Suprapubic skin (tissue), 4 donors: Measurements from ENCODE around the gene MRPL27. TPM values are rescaled to one million over a fixed set of nuclear protein-coding genes. Genes with fewer than 3 reads are reported as not detected.
A peak's percentile ranks its signal among the peaks of the same experiment; 100 is the strongest.

Experiments used
- DNase-seq, 2 donors: peaks; one replicate each; pipeline ENCODE4 v3.0.0-alpha.2; 2019; ENCODE audit warnings: low spot score in 2 of 2
- H3K27ac ChIP-seq: fragments of 200-600 bp; sonication (generic); one replicate; pipeline ENCODE4 v1.5.1; 2019
- H3K27me3 ChIP-seq: fragments of 200-600 bp; sonication (generic); one replicate; pipeline ENCODE4 v1.5.1; 2019
- H3K36me3 ChIP-seq: fragments of 200-600 bp; sonication (generic); one replicate; pipeline ENCODE4 v1.5.1; 2019
- H3K4me1 ChIP-seq: fragments of 200-600 bp; sonication (generic); one replicate; pipeline ENCODE4 v1.5.1; 2019
- H3K4me3 ChIP-seq: fragments of 200-600 bp; sonication (generic); one replicate; pipeline ENCODE4 v1.5.1; 2019; ENCODE audit warnings: mild to moderate bottlenecking
- H3K9me3 ChIP-seq: fragments of 200-600 bp; sonication (generic); one replicate; pipeline ENCODE4 v1.5.1; 2019
- EP300 ChIP-seq: sonication (generic); formaldehyde crosslinking; IDR thresholded peaks from one replicate; pipeline ENCODE4 v1.6.1; 2017; ENCODE audit warnings: antibody characterized with exemption
- POLR2A ChIP-seq, 2 donors: fragments of 450-650 bp; IDR thresholded peaks; one replicate each; pipeline ENCODE4 v1.6.1; 2017; ENCODE audit warnings: antibody characterized with exemption in 2 of 2, mild to moderate bottlenecking in 2 of 2, moderate library complexity in 2 of 2
- POLR2AphosphoS5 ChIP-seq, 3 donors: sonication (generic); formaldehyde crosslinking; IDR thresholded peaks; one replicate each; pipeline ENCODE4 v1.6.1; 2017; ENCODE audit warnings: antibody characterized with exemption in 3 of 3
- WGBS: methylation state at CpG from one replicate; pipeline ENCODE4 v1.1.5; 2018; 5-methylcytosine and 5-hydroxymethylcytosine counted together
- total RNA-seq, 4 donors: library from RNA; depleted of rRNA; stranded (reverse); fragments of >200 nt; gene quantifications; one replicate each; pipeline ENCODE4 v1.1.0, GENCODE V29; 2016
- TF ChIP-seq, protein P1 (sequence below), 2 donors: fragments of 200-600 bp in 1 of 2; fragments of 450-650 bp in 1 of 2; sonication (generic) in 1 of 2; IDR thresholded peaks; one replicate each; pipeline ENCODE4 v1.5.1; 2016 to 2019; ENCODE audit warnings: antibody characterized with exemption in 2 of 2, mild to moderate bottlenecking in 1 of 2, moderate library complexity in 1 of 2

Gene MRPL27
- total RNA-seq, 4 donors from 2014 or later, result 60.3 to 87.7 (median 65.3) TPM

DNA sequence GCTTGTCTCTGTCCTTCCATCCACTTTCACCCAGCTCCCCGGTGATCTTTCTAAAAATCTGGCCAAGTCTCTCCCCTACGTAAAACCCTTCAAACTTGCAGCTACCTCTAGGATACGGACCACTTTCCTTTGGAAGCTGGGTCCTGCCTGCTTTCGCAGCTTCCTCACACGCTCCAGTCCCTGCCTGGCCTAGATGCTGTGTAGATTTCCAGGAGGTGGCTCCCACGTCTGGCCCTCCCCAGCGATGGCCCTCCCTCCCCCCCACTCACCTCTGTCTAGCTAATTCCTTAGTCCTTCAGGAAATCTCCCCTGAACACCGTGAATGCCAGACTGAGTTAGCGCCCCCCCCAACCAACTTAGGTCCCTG is 24.9 kb upstream of the MRPL27 start:
- H3K27me3 ChIP-seq, result no peaks in the 10 kb centered on the region
- peaks cover 14% of the 10 kb centered on the region for H3K36me3 ChIP-seq
- peak overlapping the region; percentile 96 for H3K4me3 ChIP-seq
- 55% methylated on average over 9 of the region's 9 CpGs for WGBS
- H3K27ac ChIP-seq, result no peak overlapping the region
- TF ChIP-seq POLR2AphosphoS5 (IDR thresholded peaks at IDR 0.05) (no peak), EP300 (no peak), POLR2A (IDR thresholded peaks at IDR 0.05) (no peak)
- TF ChIP-seq, protein P1, sequence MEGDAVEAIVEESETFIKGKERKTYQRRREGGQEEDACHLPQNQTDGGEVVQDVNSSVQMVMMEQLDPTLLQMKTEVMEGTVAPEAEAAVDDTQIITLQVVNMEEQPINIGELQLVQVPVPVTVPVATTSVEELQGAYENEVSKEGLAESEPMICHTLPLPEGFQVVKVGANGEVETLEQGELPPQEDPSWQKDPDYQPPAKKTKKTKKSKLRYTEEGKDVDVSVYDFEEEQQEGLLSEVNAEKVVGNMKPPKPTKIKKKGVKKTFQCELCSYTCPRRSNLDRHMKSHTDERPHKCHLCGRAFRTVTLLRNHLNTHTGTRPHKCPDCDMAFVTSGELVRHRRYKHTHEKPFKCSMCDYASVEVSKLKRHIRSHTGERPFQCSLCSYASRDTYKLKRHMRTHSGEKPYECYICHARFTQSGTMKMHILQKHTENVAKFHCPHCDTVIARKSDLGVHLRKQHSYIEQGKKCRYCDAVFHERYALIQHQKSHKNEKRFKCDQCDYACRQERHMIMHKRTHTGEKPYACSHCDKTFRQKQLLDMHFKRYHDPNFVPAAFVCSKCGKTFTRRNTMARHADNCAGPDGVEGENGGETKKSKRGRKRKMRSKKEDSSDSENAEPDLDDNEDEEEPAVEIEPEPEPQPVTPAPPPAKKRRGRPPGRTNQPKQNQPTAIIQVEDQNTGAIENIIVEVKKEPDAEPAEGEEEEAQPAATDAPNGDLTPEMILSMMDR (IDR thresholded peaks at IDR 0.05), result no peak
- no peaks in the 10 kb centered on the region for H3K9me3 ChIP-seq
- DNase-seq, result no peak
- H3K4me1 ChIP-seq, result peaks cover 28% of the 10 kb centered on the region

DNA sequence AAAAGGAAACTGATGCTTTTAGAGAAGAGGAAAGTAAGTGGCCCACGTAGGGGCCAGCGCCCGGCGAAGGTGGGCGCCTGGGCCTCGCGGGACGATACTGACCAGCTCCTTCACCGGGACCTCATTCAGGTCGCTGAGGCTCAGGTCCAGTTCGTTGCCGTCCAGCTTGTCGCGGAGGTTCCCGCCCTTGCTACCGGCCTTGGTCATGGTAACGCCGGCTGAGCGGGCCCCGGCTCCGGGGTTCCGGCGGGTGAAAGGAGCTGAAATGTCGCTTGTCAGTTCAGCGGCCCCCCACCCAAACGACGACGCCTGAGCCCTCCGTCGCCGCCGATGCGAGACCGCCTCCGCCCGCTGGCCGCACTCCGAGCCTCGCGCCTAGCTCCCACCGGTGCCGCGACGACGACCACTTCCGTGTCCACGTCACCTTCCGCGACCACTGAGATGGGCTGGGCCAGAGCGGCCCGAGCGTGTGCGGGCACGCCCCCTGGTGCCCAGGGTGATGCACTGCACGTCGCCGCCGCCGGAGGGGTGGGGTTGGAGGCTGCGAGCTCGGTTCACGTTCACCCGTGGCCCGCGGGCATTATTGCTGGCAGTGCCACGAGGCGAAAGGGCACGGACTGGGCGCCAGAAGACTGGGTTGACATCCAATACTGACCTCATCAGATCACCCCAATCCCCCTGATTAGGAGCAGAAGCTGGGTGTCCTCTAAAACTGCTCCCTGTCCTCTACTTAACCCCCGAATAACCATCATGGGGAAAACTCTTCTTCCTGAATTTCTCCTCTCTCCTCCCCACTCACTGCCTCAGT is 24.3 kb upstream of the MRPL27 start, which contains the start of gene LRRC59:
Gene LRRC59, minus strand, starts transcription at position 413 of the 808 bp plus-strand sequence. Its CDS starts 206 bp downstream, at position 207.
- H3K4me1 ChIP-seq, result peaks cover 28% of the 10 kb centered on the region
- H3K4me3 ChIP-seq, result peak within 1 kb of the TSS; percentile 96
- H3K36me3 ChIP-seq, result peaks cover 20% of the 10 kb centered on the region
- no peaks in the 10 kb centered on the region for H3K9me3 ChIP-seq
- peak within 1 kb of the TSS; percentile 89 for H3K27ac ChIP-seq
- TF ChIP-seq POLR2A (IDR thresholded peaks at IDR 0.05) (peak; percentile 31 to 73), POLR2AphosphoS5 (IDR thresholded peaks at IDR 0.05) (peak; percentile 81 to 91 (median 87)), EP300 (no peak)
- TF ChIP-seq, protein P1 (IDR thresholded peaks at IDR 0.05), result peak; percentile 85 to 98
- no peaks in the 10 kb centered on the region for H3K27me3 ChIP-seq
- WGBS, result 1% methylated on average over 14 of the region's 70 CpGs
- DNase-seq, result peak; percentile 93 to 94

DNA sequence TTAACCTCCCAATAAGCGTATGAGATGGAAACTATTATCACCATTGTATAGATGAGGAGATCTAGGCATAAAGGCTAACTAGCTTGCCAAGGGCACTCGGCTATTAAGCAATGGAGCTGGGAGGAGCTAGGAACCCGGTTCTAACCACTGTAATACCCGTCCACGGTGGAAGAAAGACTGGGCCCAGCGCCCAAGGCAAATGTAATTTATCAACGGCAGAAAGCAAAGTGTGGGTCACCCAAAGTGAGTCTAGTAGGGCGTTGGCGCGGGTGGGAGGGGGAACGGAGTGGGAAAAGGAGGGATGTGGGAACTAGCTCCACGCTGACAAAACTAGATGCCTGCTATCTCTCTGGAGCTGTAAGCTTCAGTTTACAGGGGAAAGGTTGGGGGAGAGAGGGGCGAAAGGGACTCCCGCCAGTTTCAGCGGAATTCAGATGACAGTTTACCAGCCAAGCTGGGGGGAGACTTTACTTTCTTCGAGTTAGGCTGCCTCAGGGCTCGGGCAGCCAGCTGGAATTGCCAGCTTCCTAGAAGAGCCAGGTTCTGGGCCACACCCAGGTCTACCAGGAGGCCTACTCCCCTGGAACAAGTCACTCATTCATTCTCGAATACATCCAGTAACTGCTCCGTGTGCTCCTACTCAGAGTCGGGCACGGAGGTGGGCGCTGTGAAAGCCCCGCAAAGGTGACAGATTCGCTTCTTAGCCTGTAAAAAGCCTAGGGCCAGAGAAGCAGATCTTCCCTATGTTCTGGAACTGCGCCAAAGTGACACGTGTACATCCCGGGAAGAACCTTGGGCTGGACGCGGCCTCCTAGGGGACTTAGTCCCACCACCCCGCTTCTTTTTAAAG is 23.5 kb upstream of the MRPL27 start:
- no peaks in the 10 kb centered on the region for H3K9me3 ChIP-seq
- 3% methylated on average over 29 of the region's 30 CpGs for WGBS
- peaks cover 28% of the 10 kb centered on the region for H3K4me1 ChIP-seq

DNA sequence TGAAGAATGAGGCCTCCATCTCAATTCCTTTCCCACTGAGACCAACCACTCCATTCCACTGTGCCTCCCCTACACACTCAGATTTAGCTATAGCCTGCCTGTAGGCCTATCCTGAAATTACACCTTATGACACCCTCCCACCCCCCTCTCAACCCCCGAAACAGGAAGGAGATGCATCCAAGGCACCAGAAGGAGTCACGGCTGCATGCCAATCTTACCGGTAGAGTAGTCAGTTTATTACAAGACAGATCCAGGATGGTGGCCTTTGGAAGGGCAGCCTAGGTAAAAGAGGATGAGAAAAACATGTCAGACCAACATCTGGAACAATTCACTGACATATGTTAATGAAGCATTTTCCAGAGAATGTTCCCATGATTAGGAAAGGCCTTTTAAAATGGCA is 21.7 kb upstream of the MRPL27 start:
- peaks cover 43% of the 10 kb centered on the region for H3K36me3 ChIP-seq
- WGBS, result 45% methylated on average over 3 of the region's 3 CpGs
- no peak overlapping the region for H3K27ac ChIP-seq
- H3K4me3 ChIP-seq, result no peak overlapping the region
- no peaks in the 10 kb centered on the region for H3K27me3 ChIP-seq
- no peak for TF ChIP-seq EP300
- TF ChIP-seq POLR2AphosphoS5 (IDR thresholded peaks at IDR 0.05), result no peak
- TF ChIP-seq, protein P1 (IDR thresholded peaks at IDR 0.05), result no peak
- TF ChIP-seq POLR2A (IDR thresholded peaks at IDR 0.05), result no peak
- peaks cover 28% of the 10 kb centered on the region for H3K4me1 ChIP-seq
- H3K9me3 ChIP-seq, result no peaks in the 10 kb centered on the region
- DNase-seq, result no peak

More for the DNA sequence above, 23.5 kb upstream of the MRPL27 start:
- peaks cover 29% of the 10 kb centered on the region for H3K36me3 ChIP-seq
- DNase-seq, result peak in 1 of 2 donors; percentile 82
- TF ChIP-seq EP300, result no peak
- TF ChIP-seq, protein P1 (IDR thresholded peaks at IDR 0.05), result no peak
- TF ChIP-seq POLR2AphosphoS5 (IDR thresholded peaks at IDR 0.05), result no peak
- TF ChIP-seq POLR2A (IDR thresholded peaks at IDR 0.05), result no peak
- H3K27me3 ChIP-seq, result no peaks in the 10 kb centered on the region
- H3K27ac ChIP-seq, result peak overlapping the region; percentile 89
- peak overlapping the region; percentile 96 for H3K4me3 ChIP-seq
